Globus pallidus (tissue), 1 donor: ENCODE data around the gene KCTD8.

Experiments used
- DNase-seq: peaks from one replicate; pipeline ENCODE4 v3.0.0-alpha.2; 2015; ENCODE audit warnings: low spot score

The KCTD8 gene

DNA sequence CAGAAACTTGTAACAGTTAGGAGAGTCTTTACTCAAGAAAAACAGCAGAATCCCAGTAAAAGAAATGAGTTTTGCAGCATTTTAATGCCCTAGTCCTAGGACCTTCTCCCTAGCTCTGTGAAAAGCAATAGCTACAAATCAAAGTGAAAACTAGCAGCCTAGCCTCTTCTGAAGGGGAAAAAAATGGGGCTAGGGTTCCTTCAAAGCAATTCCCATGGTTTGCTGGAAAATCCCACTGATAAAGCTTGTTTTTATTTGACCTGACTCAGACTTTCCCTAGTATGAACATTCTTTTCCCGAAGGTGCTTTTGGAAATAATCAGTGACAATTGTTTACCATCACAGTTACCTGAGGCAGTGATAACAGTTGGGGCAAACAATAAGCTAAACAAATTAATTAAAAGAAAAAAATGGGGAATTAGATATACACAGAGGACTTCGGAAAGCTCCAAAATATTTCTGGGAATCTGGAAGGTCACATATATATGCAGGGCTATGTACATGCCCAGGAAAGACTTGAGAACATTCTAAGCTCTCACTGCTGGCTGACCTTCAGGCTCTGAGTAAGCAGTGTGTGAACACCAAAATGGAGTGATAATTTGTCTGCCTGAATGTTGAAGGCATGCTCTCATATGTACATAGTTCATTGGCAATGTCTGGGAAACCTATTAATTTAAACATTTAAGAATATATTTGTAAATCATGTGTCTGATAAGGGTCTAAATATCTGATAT lies 285.9 kb downstream of the KCTD8 start:
- DNase-seq = no peak

DNA sequence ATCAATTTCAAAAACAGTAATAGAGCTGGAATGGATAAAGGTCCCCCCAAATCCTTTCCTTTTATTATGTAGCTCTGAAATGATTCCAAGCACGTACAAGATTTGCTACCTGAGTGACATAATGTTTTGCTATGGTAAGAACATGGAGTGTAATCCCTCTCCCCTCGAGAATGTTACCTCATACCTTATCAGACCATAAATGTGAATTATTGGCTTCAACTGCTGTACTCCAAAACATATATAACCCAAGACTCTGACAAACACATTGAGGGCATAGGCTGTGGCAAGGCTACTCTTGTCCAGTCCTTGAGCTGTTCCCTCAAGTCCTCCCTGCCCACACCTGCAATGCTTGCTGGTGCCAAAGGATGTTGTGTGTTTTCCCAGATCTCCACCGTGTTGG lies 286.9 kb downstream of the KCTD8 start:
- DNase-seq = no peak

DNA sequence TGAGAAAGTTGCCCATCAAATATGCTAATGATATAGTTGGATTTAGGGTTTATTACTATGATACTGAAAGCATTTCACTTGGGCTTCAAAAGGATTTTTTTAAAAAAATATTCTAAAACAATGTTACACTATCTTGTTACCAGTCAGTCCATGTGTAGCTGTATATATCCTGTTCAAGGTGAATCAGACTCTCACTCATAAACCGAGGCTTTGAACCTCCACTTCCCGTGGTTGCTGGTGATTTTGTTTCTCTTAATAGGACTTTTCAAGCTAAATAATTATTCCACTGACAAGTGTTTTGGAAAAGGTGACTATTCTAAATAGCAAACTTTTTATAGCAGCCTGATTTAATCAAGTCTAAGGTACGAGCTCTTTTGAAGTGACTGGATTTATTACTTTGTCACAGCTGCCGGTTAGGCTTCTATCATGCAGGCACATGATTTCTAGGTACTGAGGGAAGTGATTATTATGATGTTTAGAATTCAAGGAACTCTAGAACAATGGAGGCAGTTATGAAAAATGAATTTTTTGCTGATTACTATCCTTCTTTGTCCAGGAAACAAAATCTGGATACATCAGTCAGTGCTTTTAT lies 287.7 kb downstream of the KCTD8 start:
- no peak for DNase-seq

DNA sequence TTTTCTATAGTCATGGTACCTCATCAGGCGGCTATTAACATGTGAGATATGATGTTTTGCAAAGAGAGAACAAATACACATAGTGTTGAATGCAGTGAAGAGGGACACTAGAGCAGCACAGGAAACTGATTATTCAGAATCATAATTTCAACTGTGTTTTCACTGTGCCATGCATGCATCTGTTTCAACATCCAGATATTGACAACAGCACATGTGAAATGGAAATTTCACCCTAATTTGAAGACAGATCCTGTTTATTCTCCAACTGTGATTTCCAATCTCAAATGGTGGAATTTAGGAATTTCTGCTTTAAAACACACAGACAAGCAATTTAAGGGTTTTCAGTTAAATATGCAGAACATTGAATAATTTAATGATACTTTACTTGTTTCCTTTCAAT lies 288.6 kb downstream of the KCTD8 start:
- DNase-seq = no peak

- no peak for DNase-seq
Measured at GRCh38 chr4:44157611-44158277, 290.9 kb downstream of the KCTD8 start.

GRCh38 chr4:44150091-44150576 lies 298.5 kb downstream of the KCTD8 start:
- no peak for DNase-seq

DNA sequence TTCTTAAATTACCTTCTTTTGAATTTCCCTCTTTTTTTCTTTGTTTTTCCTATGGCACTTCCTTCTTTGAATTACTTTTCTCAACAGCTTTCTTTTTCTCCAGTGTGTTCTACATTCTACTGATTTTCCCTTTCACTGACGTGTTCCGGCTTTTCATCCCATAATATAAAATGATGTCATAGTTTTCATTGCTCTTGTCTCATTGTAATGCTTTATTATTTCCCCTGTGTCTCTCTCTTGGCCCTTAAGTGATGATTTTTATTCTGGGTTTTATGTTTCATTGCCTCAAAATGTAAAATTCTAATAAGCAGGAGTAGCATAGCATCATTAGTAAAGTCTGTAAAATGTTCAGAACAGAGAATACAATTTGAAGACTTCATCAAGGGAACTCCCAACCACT lies 299.3 kb downstream of the KCTD8 start:
- no peak for DNase-seq

- DNase-seq = no peak
Measured at GRCh38 chr4:44147571-44148075, 301.0 kb downstream of the KCTD8 start.

DNA sequence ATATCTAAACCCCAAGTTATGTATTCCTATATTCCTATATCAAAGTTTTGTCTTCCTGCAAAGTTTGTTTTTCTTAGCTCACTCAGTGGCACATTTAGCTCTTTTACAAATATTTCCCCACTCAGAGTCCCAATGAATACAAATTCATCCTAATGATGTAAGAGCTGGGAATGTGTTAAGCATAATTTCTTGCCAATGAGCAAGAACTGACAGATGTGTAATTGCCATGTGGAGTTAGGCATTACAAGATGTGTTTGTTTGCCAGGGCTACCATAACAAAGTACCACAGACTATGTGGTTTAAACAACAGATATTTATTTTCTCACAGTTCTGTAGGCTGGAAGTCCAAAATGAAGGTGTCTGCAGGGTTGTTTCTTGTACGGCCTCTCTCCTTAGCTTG lies 302.1 kb downstream of the KCTD8 start:
- DNase-seq = no peak

GRCh38 chr4:44145868-44146267 lies 302.7 kb downstream of the KCTD8 start:
- no peak for DNase-seq

GRCh38 chr4:44132526-44132925 lies 316.1 kb downstream of the KCTD8 start:
- no peak for DNase-seq
